Measurements from ENCODE around the gene ATXN10.
"Not testable (repeated sequence)": the region's sequence is repeated elsewhere in the genome, so short reads cannot be mapped to it uniquely, and the experiment has no call there.

Gene ATXN10, protein sequence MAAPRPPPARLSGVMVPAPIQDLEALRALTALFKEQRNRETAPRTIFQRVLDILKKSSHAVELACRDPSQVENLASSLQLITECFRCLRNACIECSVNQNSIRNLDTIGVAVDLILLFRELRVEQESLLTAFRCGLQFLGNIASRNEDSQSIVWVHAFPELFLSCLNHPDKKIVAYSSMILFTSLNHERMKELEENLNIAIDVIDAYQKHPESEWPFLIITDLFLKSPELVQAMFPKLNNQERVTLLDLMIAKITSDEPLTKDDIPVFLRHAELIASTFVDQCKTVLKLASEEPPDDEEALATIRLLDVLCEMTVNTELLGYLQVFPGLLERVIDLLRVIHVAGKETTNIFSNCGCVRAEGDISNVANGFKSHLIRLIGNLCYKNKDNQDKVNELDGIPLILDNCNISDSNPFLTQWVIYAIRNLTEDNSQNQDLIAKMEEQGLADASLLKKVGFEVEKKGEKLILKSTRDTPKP

GRCh38 chr22:45671783-45672563 is at the start of gene ATXN10:
ATXN10 (plus strand) TSS chr22:45671834; CDS start chr22:45672064, 230 bp downstream.
- CTCF ChIA-PET: no interaction called here
- DNase-seq (ENCODE audit: extremely low spot score): peak; percentile 83
- no peak for TF ChIP-seq SUZ12 (IDR thresholded peaks at IDR 0.05)
- TF ChIP-seq ELF4 (IDR thresholded peaks at IDR 0.05): no peak
- no peak for TF ChIP-seq FOXK2 (IDR thresholded peaks at IDR 0.05)
- TF ChIP-seq L3MBTL2 (conservative IDR thresholded peaks at IDR 0.05): peak; percentile 85
- no peak for TF ChIP-seq CTBP1 (IDR thresholded peaks at IDR 0.05; ENCODE audit: borderline replicate concordance)
- TF ChIP-seq LEF1 (IDR thresholded peaks at IDR 0.05; ENCODE audit: borderline replicate concordance): peak; percentile 23; the same call in 1 of the 2 replicates
- no peak for TF ChIP-seq ZNF384 (IDR thresholded peaks at IDR 0.05)
- POLR2A ChIA-PET: interaction anchor here (0.6 to 1.6 kb wide), 5 partner anchors 8 to 85 kb away, joined by 3 to 7 read pairs (median 4); no protein-coding TSS in a partner anchor

DNA sequence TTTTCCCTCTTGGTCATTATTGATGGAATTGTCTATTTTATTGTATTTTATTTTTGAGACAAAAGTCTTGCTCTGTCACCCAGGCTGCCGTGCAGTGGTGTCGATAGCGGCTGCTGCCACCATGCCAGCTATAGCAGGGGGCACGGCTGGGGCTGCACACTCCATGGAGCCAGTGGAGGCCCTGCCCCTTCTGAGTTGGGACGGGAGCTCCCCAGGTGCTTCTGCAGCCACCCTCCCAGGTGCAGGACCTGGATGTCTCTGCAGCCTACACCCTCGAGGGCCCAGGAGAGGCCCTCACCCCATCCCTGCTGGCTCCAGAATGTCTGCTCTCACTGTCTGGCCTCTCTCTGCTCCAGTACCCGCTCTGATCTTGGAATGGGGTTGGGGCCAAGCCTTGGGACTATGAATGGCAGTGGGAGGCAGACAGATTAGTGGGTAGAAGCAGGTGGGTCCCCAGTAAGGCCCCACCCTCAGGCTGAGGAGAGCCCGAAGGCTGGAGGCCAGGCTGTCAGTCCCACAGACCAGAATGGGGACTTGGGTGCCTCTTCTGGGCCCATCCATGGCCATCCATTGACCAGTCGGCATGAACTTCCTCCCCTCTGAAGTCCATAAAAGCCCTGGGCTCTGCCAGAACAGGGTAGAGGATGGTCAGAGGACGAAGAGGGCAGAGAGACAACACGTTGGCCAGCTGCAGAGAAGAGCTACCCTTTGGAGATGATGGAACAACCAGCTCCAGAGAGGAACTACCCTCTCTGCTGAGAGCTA is 49.6 kb upstream of the ATXN10 start:
- ChIA-PET CTCF (interaction anchor here (0.8 kb wide), 1 partner anchor 21 kb away, joined by 3 read pairs; no protein-coding TSS in a partner anchor), POLR2A (no interaction called here)
- TF ChIP-seq ARNT (IDR thresholded peaks at IDR 0.05) (no peak), L3MBTL2 (conservative IDR thresholded peaks at IDR 0.05) (no peak), FOXK2 (IDR thresholded peaks at IDR 0.05) (no peak), FOXM1 (IDR thresholded peaks at IDR 0.05; ENCODE audit: borderline replicate concordance) (no peak), LEF1 (IDR thresholded peaks at IDR 0.05; ENCODE audit: borderline replicate concordance) (no peak), SP1 (IDR thresholded peaks at IDR 0.05) (no peak), ZNF384 (IDR thresholded peaks at IDR 0.05) (no peak), FOXA1 (IDR thresholded peaks at IDR 0.05) (no peak), HDGF (IDR thresholded peaks at IDR 0.05; ENCODE audit: borderline replicate concordance) (no peak), TARDBP (IDR thresholded peaks at IDR 0.05) (no peak), SUZ12 (IDR thresholded peaks at IDR 0.05) (no peak), NFRKB (IDR thresholded peaks at IDR 0.05) (no peak), BHLHE40 (IDR thresholded peaks at IDR 0.05; ENCODE audit: borderline replicate concordance) (no peak), PKNOX1 (IDR thresholded peaks at IDR 0.05) (no peak), ELF4 (IDR thresholded peaks at IDR 0.05) (no peak), CTBP1 (IDR thresholded peaks at IDR 0.05; ENCODE audit: borderline replicate concordance) (no peak)
- no peak for DNase-seq (ENCODE audit: extremely low spot score)

GRCh38 chr22:45623464-45624145 is 48.0 kb upstream of the ATXN10 start:
- CTCF ChIA-PET; POLR2A ChIA-PET; DNase-seq (ENCODE audit: extremely low spot score): not testable (repeated sequence)

- ChIA-PET CTCF (no interaction called here), POLR2A (no interaction called here)
- TF ChIP-seq ARNT (IDR thresholded peaks at IDR 0.05) (no peak), SP1 (IDR thresholded peaks at IDR 0.05) (no peak)
- no peak for DNase-seq (ENCODE audit: extremely low spot score)
These were observed 45.4 kb upstream of the ATXN10 start for GRCh38 chr22:45626198-45626651.

- no peak for DNase-seq (ENCODE audit: extremely low spot score)
- TF ChIP-seq FOXA1 (IDR thresholded peaks at IDR 0.05): no peak
- TF ChIP-seq ZNF384 (IDR thresholded peaks at IDR 0.05): no peak
- no peak for TF ChIP-seq FOXK2 (IDR thresholded peaks at IDR 0.05)
- TF ChIP-seq L3MBTL2 (conservative IDR thresholded peaks at IDR 0.05): no peak
- TF ChIP-seq BHLHE40 (IDR thresholded peaks at IDR 0.05; ENCODE audit: borderline replicate concordance): no peak
- no peak for TF ChIP-seq HDGF (IDR thresholded peaks at IDR 0.05; ENCODE audit: borderline replicate concordance)
- TF ChIP-seq FOXM1 (IDR thresholded peaks at IDR 0.05; ENCODE audit: borderline replicate concordance): no peak
- no peak for TF ChIP-seq ARNT (IDR thresholded peaks at IDR 0.05)
- ChIA-PET POLR2A (no interaction called here), CTCF (no interaction called here)
These were observed 44.0 kb upstream of the ATXN10 start for GRCh38 chr22:45627489-45628233.

- DNase-seq (ENCODE audit: extremely low spot score): no peak
- ChIA-PET POLR2A (no interaction called here), CTCF (no interaction called here)
- TF ChIP-seq L3MBTL2 (conservative IDR thresholded peaks at IDR 0.05): no peak
- no peak for TF ChIP-seq ARNT (IDR thresholded peaks at IDR 0.05)
- no peak for TF ChIP-seq BHLHE40 (IDR thresholded peaks at IDR 0.05; ENCODE audit: borderline replicate concordance)
- no peak for TF ChIP-seq FOXM1 (IDR thresholded peaks at IDR 0.05; ENCODE audit: borderline replicate concordance)
- no peak for TF ChIP-seq LEF1 (IDR thresholded peaks at IDR 0.05; ENCODE audit: borderline replicate concordance)
- TF ChIP-seq PKNOX1 (IDR thresholded peaks at IDR 0.05): no peak
- no peak for TF ChIP-seq SP1 (IDR thresholded peaks at IDR 0.05)
- no peak for TF ChIP-seq HDGF (IDR thresholded peaks at IDR 0.05; ENCODE audit: borderline replicate concordance)
- TF ChIP-seq ELF4 (IDR thresholded peaks at IDR 0.05): no peak
- TF ChIP-seq SUZ12 (IDR thresholded peaks at IDR 0.05): no peak
- no peak for TF ChIP-seq NFRKB (IDR thresholded peaks at IDR 0.05)
- TF ChIP-seq FOXA1 (IDR thresholded peaks at IDR 0.05): no peak
These were observed 43.1 kb upstream of the ATXN10 start for GRCh38 chr22:45628515-45628914.
